HepG2 (cell line): ENCODE results near the gene GGTA1. TPM values are rescaled to one million over a fixed set of nuclear protein-coding genes. Genes with fewer than 3 reads are reported as not detected.
A peak's percentile ranks its signal among the peaks of the same experiment; 100 is the strongest.

Experiments
- ATF1 ChIP-seq: IDR thresholded peaks from 2 replicates; pipeline ENCODE4 v1.6.1; 2016; ENCODE audit warnings: mild to moderate bottlenecking, control low read depth
- FLYWCH1 ChIP-seq: sonication (generic); formaldehyde crosslinking; IDR thresholded peaks from 2 replicates; pipeline ENCODE4 v1.8.1; 2023; ENCODE audit warnings: mild to moderate bottlenecking, missing genetic modification reagents
- FOXO1 ChIP-seq: sonication (generic); formaldehyde crosslinking; IDR thresholded peaks from 2 replicates; pipeline ENCODE4 v1.4.0; 2020; ENCODE audit warnings: missing genetic modification reagents
- GFI1 ChIP-seq: sonication (generic); formaldehyde crosslinking; IDR thresholded peaks from 2 replicates; pipeline ENCODE4 v1.5.0; 2020; ENCODE audit warnings: missing genetic modification reagents, mild to moderate bottlenecking, borderline replicate concordance
- MIXL1 ChIP-seq: IDR thresholded peaks from 2 replicates; pipeline ENCODE4 v1.6.1; 2016
- NFRKB ChIP-seq: fragments of 450-650 bp; IDR thresholded peaks from 2 replicates; pipeline ENCODE4 v1.6.1; 2017
- RARG ChIP-seq: sonication (generic); formaldehyde crosslinking; IDR thresholded peaks from 2 replicates; pipeline ENCODE4 v1.4.0; 2020; ENCODE audit warnings: low read depth, mild to moderate bottlenecking, missing genetic modification reagents
- ZNF777 ChIP-seq: sonication (generic); formaldehyde crosslinking; IDR thresholded peaks from 2 replicates; pipeline ENCODE4 v1.4.0; 2020; ENCODE audit warnings: missing genetic modification reagents
- ZNF879 ChIP-seq: sonication (generic); formaldehyde crosslinking; IDR thresholded peaks from 2 replicates; pipeline ENCODE4 v1.8.1; 2023; ENCODE audit warnings: missing genetic modification reagents
- polyA plus RNA-seq, 8 experiments: library from polyadenylated mRNA; depleted of rRNA in 3 of 8; stranded (reverse) in 7 of 8; unstranded in 1 of 8; fragments of >200 nt; fragmentation: Illumina TruSeq in 4 of 8; extraction: Trizol in 4 of 8; gene quantifications; 2 replicates each; pipeline versions ENCODE4 v1.2.1 to v1.2.3, GENCODE V29; 2011 to 2016; ENCODE audit warnings: low read depth in 4 of 8, missing spikeins in 1 of 8, mixed read lengths in 1 of 8; ENCODE audit not compliant: insufficient read depth in 1 of 8
- total RNA-seq, 5 experiments: library from RNA; depleted of rRNA; stranded (reverse); fragments of >200 nt; fragmentation: Illumina TruSeq; extraction: Trizol; gene quantifications; 2 replicates each; pipeline ENCODE4 v1.2.3, GENCODE V29; 2016; ENCODE audit warnings: low read depth in 1 of 5
- TF ChIP-seq, protein P1 (sequence below): fragments of 450-650 bp; IDR thresholded peaks from 2 replicates; pipeline ENCODE4 v1.6.1; 2017
- TF ChIP-seq, protein P2 (sequence below): sonication (generic); formaldehyde crosslinking; IDR thresholded peaks from 2 replicates; pipeline ENCODE4 v1.5.0; 2020; ENCODE audit warnings: missing genetic modification reagents
- TF ChIP-seq, protein P3 (sequence below): IDR thresholded peaks from 2 replicates; pipeline ENCODE4 v1.6.1; 2012; ENCODE audit warnings: low read depth, low read length, improper control_type of control experiment
- TF ChIP-seq, protein P4 (sequence below): sonication (generic); formaldehyde crosslinking; conservative IDR thresholded peaks from 2 replicates; pipeline ENCODE4 v1.5.0; 2020; ENCODE audit warnings: missing genetic modification reagents
- TF ChIP-seq, protein P5 (sequence below): sonication (generic); formaldehyde crosslinking; IDR thresholded peaks from 2 replicates; pipeline ENCODE4 v1.9.0; 2021; ENCODE audit warnings: mild to moderate bottlenecking, missing genetic modification reagents
- TF ChIP-seq, protein P6 (sequence below): sonication (generic); formaldehyde crosslinking; IDR thresholded peaks from 2 replicates; pipeline ENCODE4 v1.9.0; 2021; ENCODE audit warnings: missing genetic modification reagents, borderline replicate concordance

The GGTA1 gene
- total and polyA plus RNA-seq, 2 of the 13 experiments (the other 11 are each of a cell fraction or from before 2014, with no cell fraction given): not detected

DNA sequence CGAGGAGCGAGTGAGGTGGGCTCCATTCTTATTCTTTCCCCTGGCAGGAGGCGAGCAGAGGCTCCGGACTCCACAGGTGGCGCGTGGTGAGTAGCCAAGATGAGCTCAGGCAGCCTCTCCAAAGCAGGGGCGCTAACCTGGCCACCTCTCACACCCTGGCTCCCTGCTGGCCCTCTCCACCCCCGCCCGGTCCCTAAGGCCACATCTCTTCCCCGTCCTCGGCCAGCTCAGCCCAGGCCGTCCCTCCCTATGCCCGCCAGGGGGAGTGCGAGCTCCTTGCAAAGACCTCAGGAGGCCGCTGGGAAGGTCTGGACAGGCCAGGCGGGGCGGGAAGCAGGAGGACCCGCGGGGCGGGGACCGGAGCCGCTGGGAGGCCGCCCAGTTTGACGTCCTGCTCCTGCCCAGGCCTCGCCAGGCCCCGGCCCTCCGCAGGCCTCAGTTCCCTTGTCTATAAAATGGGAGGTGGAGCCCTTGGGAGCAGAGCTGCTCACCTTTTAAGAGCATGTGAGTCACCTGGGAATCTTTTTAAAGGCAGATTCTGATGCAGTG is 46.3 kb upstream of the GGTA1 start (continued):
- TF ChIP-seq, protein P1, sequence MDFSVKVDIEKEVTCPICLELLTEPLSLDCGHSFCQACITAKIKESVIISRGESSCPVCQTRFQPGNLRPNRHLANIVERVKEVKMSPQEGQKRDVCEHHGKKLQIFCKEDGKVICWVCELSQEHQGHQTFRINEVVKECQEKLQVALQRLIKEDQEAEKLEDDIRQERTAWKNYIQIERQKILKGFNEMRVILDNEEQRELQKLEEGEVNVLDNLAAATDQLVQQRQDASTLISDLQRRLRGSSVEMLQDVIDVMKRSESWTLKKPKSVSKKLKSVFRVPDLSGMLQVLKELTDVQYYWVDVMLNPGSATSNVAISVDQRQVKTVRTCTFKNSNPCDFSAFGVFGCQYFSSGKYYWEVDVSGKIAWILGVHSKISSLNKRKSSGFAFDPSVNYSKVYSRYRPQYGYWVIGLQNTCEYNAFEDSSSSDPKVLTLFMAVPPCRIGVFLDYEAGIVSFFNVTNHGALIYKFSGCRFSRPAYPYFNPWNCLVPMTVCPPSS: no peak
- TF ChIP-seq ATF1 (CRISPR knock-in tag) (no peak), MIXL1 (no peak), NFRKB (no peak), ZNF777 (0 out of 2 replicates have a peak, but pooled peaks have one; percentile 11), FOXO1 (CRISPR knock-in tag) (no peak), GFI1 (CRISPR knock-in tag) (peak; percentile 27; the same call in 1 of the 2 replicates), FLYWCH1 (CRISPR knock-in tag) (no peak), ZNF879 (CRISPR knock-in tag) (no peak), RARG (CRISPR knock-in tag) (no peak)
- TF ChIP-seq, protein P2, sequence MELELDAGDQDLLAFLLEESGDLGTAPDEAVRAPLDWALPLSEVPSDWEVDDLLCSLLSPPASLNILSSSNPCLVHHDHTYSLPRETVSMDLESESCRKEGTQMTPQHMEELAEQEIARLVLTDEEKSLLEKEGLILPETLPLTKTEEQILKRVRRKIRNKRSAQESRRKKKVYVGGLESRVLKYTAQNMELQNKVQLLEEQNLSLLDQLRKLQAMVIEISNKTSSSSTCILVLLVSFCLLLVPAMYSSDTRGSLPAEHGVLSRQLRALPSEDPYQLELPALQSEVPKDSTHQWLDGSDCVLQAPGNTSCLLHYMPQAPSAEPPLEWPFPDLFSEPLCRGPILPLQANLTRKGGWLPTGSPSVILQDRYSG (CRISPR knock-in tag): no peak
- TF ChIP-seq, protein P3, sequence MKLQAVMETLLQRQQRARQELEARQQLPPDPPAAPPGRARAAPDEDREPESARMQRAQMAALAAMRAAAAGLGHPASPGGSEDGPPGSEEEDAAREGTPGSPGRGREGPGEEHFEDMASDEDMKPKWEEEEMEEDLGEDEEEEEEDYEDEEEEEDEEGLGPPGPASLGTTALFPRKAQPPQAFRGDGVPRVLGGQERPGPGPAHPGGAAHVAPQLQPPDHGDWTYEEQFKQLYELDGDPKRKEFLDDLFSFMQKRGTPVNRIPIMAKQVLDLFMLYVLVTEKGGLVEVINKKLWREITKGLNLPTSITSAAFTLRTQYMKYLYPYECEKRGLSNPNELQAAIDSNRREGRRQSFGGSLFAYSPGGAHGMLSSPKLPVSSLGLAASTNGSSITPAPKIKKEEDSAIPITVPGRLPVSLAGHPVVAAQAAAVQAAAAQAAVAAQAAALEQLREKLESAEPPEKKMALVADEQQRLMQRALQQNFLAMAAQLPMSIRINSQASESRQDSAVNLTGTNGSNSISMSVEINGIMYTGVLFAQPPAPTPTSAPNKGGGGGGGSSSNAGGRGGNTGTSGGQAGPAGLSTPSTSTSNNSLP: no peak
- TF ChIP-seq, protein P4, sequence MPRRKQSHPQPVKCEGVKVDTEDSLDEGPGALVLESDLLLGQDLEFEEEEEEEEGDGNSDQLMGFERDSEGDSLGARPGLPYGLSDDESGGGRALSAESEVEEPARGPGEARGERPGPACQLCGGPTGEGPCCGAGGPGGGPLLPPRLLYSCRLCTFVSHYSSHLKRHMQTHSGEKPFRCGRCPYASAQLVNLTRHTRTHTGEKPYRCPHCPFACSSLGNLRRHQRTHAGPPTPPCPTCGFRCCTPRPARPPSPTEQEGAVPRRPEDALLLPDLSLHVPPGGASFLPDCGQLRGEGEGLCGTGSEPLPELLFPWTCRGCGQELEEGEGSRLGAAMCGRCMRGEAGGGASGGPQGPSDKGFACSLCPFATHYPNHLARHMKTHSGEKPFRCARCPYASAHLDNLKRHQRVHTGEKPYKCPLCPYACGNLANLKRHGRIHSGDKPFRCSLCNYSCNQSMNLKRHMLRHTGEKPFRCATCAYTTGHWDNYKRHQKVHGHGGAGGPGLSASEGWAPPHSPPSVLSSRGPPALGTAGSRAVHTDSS (CRISPR knock-in tag): no peak
- TF ChIP-seq, protein P5, sequence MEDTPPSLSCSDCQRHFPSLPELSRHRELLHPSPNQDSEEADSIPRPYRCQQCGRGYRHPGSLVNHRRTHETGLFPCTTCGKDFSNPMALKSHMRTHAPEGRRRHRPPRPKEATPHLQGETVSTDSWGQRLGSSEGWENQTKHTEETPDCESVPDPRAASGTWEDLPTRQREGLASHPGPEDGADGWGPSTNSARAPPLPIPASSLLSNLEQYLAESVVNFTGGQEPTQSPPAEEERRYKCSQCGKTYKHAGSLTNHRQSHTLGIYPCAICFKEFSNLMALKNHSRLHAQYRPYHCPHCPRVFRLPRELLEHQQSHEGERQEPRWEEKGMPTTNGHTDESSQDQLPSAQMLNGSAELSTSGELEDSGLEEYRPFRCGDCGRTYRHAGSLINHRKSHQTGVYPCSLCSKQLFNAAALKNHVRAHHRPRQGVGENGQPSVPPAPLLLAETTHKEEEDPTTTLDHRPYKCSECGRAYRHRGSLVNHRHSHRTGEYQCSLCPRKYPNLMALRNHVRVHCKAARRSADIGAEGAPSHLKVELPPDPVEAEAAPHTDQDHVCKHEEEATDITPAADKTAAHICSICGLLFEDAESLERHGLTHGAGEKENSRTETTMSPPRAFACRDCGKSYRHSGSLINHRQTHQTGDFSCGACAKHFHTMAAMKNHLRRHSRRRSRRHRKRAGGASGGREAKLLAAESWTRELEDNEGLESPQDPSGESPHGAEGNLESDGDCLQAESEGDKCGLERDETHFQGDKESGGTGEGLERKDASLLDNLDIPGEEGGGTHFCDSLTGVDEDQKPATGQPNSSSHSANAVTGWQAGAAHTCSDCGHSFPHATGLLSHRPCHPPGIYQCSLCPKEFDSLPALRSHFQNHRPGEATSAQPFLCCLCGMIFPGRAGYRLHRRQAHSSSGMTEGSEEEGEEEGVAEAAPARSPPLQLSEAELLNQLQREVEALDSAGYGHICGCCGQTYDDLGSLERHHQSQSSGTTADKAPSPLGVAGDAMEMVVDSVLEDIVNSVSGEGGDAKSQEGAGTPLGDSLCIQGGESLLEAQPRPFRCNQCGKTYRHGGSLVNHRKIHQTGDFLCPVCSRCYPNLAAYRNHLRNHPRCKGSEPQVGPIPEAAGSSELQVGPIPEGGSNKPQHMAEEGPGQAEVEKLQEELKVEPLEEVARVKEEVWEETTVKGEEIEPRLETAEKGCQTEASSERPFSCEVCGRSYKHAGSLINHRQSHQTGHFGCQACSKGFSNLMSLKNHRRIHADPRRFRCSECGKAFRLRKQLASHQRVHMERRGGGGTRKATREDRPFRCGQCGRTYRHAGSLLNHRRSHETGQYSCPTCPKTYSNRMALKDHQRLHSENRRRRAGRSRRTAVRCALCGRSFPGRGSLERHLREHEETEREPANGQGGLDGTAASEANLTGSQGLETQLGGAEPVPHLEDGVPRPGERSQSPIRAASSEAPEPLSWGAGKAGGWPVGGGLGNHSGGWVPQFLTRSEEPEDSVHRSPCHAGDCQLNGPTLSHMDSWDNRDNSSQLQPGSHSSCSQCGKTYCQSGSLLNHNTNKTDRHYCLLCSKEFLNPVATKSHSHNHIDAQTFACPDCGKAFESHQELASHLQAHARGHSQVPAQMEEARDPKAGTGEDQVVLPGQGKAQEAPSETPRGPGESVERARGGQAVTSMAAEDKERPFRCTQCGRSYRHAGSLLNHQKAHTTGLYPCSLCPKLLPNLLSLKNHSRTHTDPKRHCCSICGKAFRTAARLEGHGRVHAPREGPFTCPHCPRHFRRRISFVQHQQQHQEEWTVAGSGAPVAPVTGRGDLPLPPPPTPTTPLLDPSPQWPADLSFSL (CRISPR knock-in tag): no peak
- TF ChIP-seq, protein P6, sequence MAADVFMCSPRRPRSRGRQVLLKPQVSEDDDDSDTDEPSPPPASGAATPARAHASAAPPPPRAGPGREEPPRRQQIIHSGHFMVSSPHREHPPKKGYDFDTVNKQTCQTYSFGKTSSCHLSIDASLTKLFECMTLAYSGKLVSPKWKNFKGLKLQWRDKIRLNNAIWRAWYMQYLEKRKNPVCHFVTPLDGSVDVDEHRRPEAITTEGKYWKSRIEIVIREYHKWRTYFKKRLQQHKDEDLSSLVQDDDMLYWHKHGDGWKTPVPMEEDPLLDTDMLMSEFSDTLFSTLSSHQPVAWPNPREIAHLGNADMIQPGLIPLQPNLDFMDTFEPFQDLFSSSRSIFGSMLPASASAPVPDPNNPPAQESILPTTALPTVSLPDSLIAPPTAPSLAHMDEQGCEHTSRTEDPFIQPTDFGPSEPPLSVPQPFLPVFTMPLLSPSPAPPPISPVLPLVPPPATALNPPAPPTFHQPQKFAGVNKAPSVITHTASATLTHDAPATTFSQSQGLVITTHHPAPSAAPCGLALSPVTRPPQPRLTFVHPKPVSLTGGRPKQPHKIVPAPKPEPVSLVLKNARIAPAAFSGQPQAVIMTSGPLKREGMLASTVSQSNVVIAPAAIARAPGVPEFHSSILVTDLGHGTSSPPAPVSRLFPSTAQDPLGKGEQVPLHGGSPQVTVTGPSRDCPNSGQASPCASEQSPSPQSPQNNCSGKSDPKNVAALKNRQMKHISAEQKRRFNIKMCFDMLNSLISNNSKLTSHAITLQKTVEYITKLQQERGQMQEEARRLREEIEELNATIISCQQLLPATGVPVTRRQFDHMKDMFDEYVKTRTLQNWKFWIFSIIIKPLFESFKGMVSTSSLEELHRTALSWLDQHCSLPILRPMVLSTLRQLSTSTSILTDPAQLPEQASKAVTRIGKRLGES: no peak
